T1000 (cell line): ENCODE data around the gene OR4C16.

ENCODE experiments used
- DNase-seq: peaks from one replicate; lab custom pipeline; 2025; ENCODE audit warnings: mixed read lengths; lab: John Stamatoyannopoulos, UW

OR4C16 gene

GRCh38 chr11:55571828-55572227, at the start of gene OR4C16:
TSS of gene OR4C16 (plus strand) at chr11:55572128. CDS start at chr11:55572128, 0 bp downstream.
- DNase-seq = no peak

- DNase-seq = no peak
Measured at GRCh38 chr11:55554169-55554568, 17.8 kb upstream of the OR4C16 start, which contains the start of gene OR4C15. TSS of gene OR4C15 (plus strand) at chr11:55554469. CDS start at chr11:55554469, 0 bp downstream.

GRCh38 chr11:55572548-55572947, 620 bp downstream of the OR4C16 start:
- no peak for DNase-seq

GRCh38 chr11:55607545-55607944, 35.6 kb downstream of the OR4C16 start, which contains the start of gene OR4C11:
TSS of gene OR4C11 (minus strand) at chr11:55607645. CDS start at chr11:55604373, 3,272 bp downstream.
- no peak for DNase-seq
